HepG2 (cell line): ENCODE results near the gene HMBS. TPM values are rescaled to one million over a fixed set of nuclear protein-coding genes. Genes with fewer than 3 reads are reported as not detected.

Experiments
- ATAC-seq: fragments of 200-7000 bp; cut with Tn5 transposase; 3 replicates; pipeline ENCODE4 v1.9.1; 2020; ENCODE audit warnings: mild to moderate bottlenecking, moderate library complexity
- BruUV-seq: library from RNA; stranded (reverse); fragments of 400-500 nt; replicated peaks from 2 replicates; lab custom pipeline; 2021; lab: Mats Ljungman, UMichigan
- CTCF ChIA-PET: fragments of 300-600 bp; formaldehyde crosslinking; extraction: SDS; loops from one replicate; lab custom pipeline; 2021; ENCODE audit warnings: low total read pairs, inconsistent platforms, low intra/inter-chr PET ratio; lab: Yijun Ruan, JAX
- POLR2A ChIA-PET: fragments of 350-600 bp; sonication (Branson Sonifier 250); formaldehyde crosslinking; loops from one replicate; lab custom pipeline; 2020; ENCODE audit warnings: antibody characterized with exemption, inconsistent platforms; lab: Yijun Ruan, JAX
- DNase-seq: peaks from one replicate; pipeline ENCODE4 v3.0.0-alpha.2; 2015; ENCODE audit warnings: low spot score
- FAIRE-seq: peaks from 3 replicates; lab custom pipeline; 2011; peaks lifted over from hg19 to GRCh38; lab: Jason Lieb, UNC
- H2AFZ ChIP-seq: one replicate; pipeline ENCODE4 v1.6.1; 2011; ENCODE audit warnings: low read length, inconsistent platforms
- H3K27ac ChIP-seq: fragments of 300-600 bp; 3 replicates; pipeline ENCODE4 v1.8.0; 2011; ENCODE audit warnings: mixed run types, mild to moderate bottlenecking, mixed read lengths, low read length, inconsistent platforms; ENCODE audit not compliant: insufficient read depth; ENCODE audit errors: extremely low read length
- H3K27me3 ChIP-seq, 2 experiments: fragments of 200-600 bp in 1 of 2; 2 replicates in 1 of 2; 3 replicates in 1 of 2; pipeline versions ENCODE4 v1.6.0 to v1.8.0; 2011; ENCODE audit warnings: low read length in 2 of 2, mild to moderate bottlenecking in 2 of 2, moderate library complexity in 2 of 2, inconsistent platforms in 1 of 2; ENCODE audit not compliant: insufficient read depth in 2 of 2, control insufficient read depth in 1 of 2
- H3K36me3 ChIP-seq, 2 experiments: fragments of 200-600 bp in 1 of 2; replicated peaks in 1 of 2; 2 replicates in 1 of 2; 3 replicates in 1 of 2; pipeline versions ENCODE4 v1.5.1 to v1.8.0; 2011; ENCODE audit warnings: low read length in 2 of 2, inconsistent platforms in 1 of 2; ENCODE audit not compliant: insufficient read depth in 2 of 2, control insufficient read depth in 1 of 2
- H3K4me1 ChIP-seq: 2 replicates; pipeline ENCODE4 v1.5.1; 2012; ENCODE audit warnings: low read length, inconsistent platforms; ENCODE audit not compliant: insufficient read depth
- H3K4me2 ChIP-seq: 2 replicates; pipeline ENCODE4 v1.6.0; 2011; ENCODE audit warnings: low read depth, low read length, inconsistent platforms
- H3K4me3 ChIP-seq, 3 experiments: fragments of 200-600 bp in 1 of 3; sonication (generic), shearing (Covaris generic) in 1 of 3; replicated peaks in 1 of 3; 2 replicates each; pipeline ENCODE4 v1.5.1; 2011 to 2016; ENCODE audit warnings: low read length in 3 of 3, inconsistent platforms in 2 of 3, low read depth in 2 of 3, mild to moderate bottlenecking in 2 of 3, control low read depth in 1 of 3, mixed read lengths in 1 of 3; ENCODE audit not compliant: insufficient read depth in 1 of 3
- H3K79me2 ChIP-seq: one replicate; pipeline ENCODE4 v1.6.1; 2011; ENCODE audit warnings: low read length, inconsistent platforms; ENCODE audit not compliant: insufficient read depth
- H3K9ac ChIP-seq: 2 replicates; pipeline ENCODE4 v1.6.0; 2011; ENCODE audit warnings: mild to moderate bottlenecking, low read depth, low read length, inconsistent platforms; ENCODE audit not compliant: insufficient read depth
- H3K9me3 ChIP-seq: 2 replicates; pipeline ENCODE4 v1.5.1; 2012; ENCODE audit warnings: mild to moderate bottlenecking, low read length
- H4K20me1 ChIP-seq: 2 replicates; pipeline ENCODE4 v1.6.0; 2011; ENCODE audit warnings: inconsistent platforms, mild to moderate bottlenecking, low read length, moderate library complexity; ENCODE audit not compliant: insufficient read depth
- EZH2 ChIP-seq: conservative IDR thresholded peaks from 2 replicates; pipeline ENCODE4 v1.6.1; 2012; ENCODE audit warnings: mild to moderate bottlenecking, low read depth, low read length, moderate library complexity
- HNRNPL ChIP-seq: fragments of 200-400 bp; formaldehyde crosslinking; IDR thresholded peaks from 2 replicates; pipeline ENCODE4 v1.6.1; 2017; ENCODE audit warnings: mild to moderate bottlenecking, low read depth, low read length
- POGZ ChIP-seq: sonication (generic); formaldehyde crosslinking; IDR thresholded peaks from 2 replicates; pipeline ENCODE4 v1.4.0; 2020; ENCODE audit warnings: mild to moderate bottlenecking, missing genetic modification reagents
- THYN1 ChIP-seq: sonication (generic); formaldehyde crosslinking; IDR thresholded peaks from 2 replicates; pipeline ENCODE4 v1.8.1; 2023; ENCODE audit warnings: low read depth, mild to moderate bottlenecking, moderate library complexity, missing genetic modification reagents, borderline replicate concordance
- XBP1 ChIP-seq: sonication (generic); formaldehyde crosslinking; IDR thresholded peaks from 2 replicates; pipeline ENCODE4 v1.5.0; 2020; ENCODE audit warnings: missing genetic modification reagents
- ZNF510 ChIP-seq: sonication (generic); formaldehyde crosslinking; IDR thresholded peaks from 2 replicates; pipeline ENCODE4 v1.4.0; 2020; ENCODE audit warnings: low read depth, mild to moderate bottlenecking, missing genetic modification reagents
- WGBS: methylation state at CpG from one replicate; pipeline ENCODE4 v1.1.6; 2017; ENCODE audit warnings: low lambda C conversion rate; 5-methylcytosine and 5-hydroxymethylcytosine counted together
- in situ Hi-C: cut with HindIII; loops from 2 replicates; pipeline ENCODE4 v1.10.0; 2017; ENCODE audit warnings: low pct_unique_long_range_greater_than_20kb; ENCODE audit not compliant: extremely low pct_ligation_motif_present
- intact Hi-C: fragments of 100-400 bp; cut with micrococcal nuclease; formaldehyde crosslinking; loops from one replicate; pipeline ENCODE4 v1.10.0; 2022; ENCODE audit not compliant: unreplicated experiment
- polyA plus RNA-seq, 8 experiments: library from polyadenylated mRNA; depleted of rRNA in 3 of 8; stranded (reverse) in 7 of 8; unstranded in 1 of 8; fragments of >200 nt; fragmentation: Illumina TruSeq in 4 of 8; extraction: Trizol in 4 of 8; gene quantifications; 2 replicates each; pipeline versions ENCODE4 v1.2.1 to v1.2.3, GENCODE V29; 2011 to 2016; ENCODE audit warnings: low read depth in 4 of 8, missing spikeins in 1 of 8, mixed read lengths in 1 of 8; ENCODE audit not compliant: insufficient read depth in 1 of 8
- total RNA-seq, 5 experiments: library from RNA; depleted of rRNA; stranded (reverse); fragments of >200 nt; fragmentation: Illumina TruSeq; extraction: Trizol; gene quantifications; 2 replicates each; pipeline ENCODE4 v1.2.3, GENCODE V29; 2016; ENCODE audit warnings: low read depth in 1 of 5
- TF ChIP-seq, protein P1 (sequence below): sonication (generic); formaldehyde crosslinking; conservative IDR thresholded peaks from 2 replicates; pipeline ENCODE4 v1.4.0; 2020; ENCODE audit warnings: missing genetic modification reagents
- TF ChIP-seq, protein P2 (sequence below): sonication (generic); formaldehyde crosslinking; IDR thresholded peaks from 2 replicates; pipeline ENCODE4 v1.4.0; 2020; ENCODE audit warnings: mild to moderate bottlenecking, missing genetic modification reagents
- TF ChIP-seq, protein P3 (sequence below): IDR thresholded peaks from 2 replicates; pipeline ENCODE4 v1.6.1; 2016; ENCODE audit warnings: mild to moderate bottlenecking, missing biosample characterization, missing genetic modification reagents

Gene HMBS
- total and polyA plus RNA-seq, 2 of the 13 experiments (the other 11 are each of a cell fraction or from before 2014, with no cell fraction given): 9.4 to 46.9 TPM

DNA sequence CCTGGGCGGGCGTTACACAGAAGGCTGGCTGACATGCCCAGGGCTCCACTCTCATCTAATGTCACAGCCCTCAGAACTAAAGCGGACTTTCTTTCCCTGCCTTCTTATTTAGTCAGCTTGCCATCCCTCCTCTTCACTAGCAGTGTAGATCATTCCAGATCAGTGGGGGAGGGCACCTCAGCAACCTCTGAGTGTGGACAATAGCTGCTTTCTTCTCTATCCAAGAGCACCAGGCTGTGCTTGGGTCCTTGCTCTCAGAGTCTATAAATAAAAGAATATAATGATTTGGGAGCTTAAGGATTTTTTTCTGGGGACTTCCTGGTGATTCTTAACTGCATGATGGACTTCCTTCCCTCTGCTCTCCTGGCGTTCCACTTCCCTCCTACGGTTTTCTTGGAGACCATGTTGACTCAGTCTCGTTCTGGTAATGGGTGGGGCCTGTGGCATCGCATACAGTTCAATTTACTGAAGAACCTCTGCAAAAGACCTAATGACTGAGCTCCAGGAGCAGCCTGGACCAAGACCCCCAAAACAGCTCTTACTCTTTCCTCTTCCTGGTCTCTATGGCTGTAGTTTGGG is 2.9 kb upstream of the HMBS start:
- TF ChIP-seq, protein P1, sequence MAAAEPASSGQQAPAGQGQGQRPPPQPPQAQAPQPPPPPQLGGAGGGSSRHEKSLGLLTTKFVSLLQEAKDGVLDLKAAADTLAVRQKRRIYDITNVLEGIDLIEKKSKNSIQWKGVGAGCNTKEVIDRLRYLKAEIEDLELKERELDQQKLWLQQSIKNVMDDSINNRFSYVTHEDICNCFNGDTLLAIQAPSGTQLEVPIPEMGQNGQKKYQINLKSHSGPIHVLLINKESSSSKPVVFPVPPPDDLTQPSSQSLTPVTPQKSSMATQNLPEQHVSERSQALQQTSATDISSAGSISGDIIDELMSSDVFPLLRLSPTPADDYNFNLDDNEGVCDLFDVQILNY: no peak
- TF ChIP-seq HNRNPL (no peak), XBP1 (no peak), POGZ (CRISPR knock-in tag) (no peak), ZNF510 (CRISPR knock-in tag) (no peak), THYN1 (CRISPR knock-in tag) (no peak), EZH2 (no peak)
- TF ChIP-seq, protein P2, sequence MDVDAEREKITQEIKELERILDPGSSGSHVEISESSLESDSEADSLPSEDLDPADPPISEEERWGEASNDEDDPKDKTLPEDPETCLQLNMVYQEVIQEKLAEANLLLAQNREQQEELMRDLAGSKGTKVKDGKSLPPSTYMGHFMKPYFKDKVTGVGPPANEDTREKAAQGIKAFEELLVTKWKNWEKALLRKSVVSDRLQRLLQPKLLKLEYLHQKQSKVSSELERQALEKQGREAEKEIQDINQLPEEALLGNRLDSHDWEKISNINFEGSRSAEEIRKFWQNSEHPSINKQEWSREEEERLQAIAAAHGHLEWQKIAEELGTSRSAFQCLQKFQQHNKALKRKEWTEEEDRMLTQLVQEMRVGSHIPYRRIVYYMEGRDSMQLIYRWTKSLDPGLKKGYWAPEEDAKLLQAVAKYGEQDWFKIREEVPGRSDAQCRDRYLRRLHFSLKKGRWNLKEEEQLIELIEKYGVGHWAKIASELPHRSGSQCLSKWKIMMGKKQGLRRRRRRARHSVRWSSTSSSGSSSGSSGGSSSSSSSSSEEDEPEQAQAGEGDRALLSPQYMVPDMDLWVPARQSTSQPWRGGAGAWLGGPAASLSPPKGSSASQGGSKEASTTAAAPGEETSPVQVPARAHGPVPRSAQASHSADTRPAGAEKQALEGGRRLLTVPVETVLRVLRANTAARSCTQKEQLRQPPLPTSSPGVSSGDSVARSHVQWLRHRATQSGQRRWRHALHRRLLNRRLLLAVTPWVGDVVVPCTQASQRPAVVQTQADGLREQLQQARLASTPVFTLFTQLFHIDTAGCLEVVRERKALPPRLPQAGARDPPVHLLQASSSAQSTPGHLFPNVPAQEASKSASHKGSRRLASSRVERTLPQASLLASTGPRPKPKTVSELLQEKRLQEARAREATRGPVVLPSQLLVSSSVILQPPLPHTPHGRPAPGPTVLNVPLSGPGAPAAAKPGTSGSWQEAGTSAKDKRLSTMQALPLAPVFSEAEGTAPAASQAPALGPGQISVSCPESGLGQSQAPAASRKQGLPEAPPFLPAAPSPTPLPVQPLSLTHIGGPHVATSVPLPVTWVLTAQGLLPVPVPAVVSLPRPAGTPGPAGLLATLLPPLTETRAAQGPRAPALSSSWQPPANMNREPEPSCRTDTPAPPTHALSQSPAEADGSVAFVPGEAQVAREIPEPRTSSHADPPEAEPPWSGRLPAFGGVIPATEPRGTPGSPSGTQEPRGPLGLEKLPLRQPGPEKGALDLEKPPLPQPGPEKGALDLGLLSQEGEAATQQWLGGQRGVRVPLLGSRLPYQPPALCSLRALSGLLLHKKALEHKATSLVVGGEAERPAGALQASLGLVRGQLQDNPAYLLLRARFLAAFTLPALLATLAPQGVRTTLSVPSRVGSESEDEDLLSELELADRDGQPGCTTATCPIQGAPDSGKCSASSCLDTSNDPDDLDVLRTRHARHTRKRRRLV (CRISPR knock-in tag): no peak
- TF ChIP-seq, protein P3, sequence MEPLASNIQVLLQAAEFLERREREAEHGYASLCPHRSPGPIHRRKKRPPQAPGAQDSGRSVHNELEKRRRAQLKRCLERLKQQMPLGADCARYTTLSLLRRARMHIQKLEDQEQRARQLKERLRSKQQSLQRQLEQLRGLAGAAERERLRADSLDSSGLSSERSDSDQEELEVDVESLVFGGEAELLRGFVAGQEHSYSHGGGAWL (CRISPR knock-in tag): no peak
- intact Hi-C loops (no loop called here), in situ Hi-C loops (no loop called here)
- Histone ChIP-seq H3K79me2 (peaks cover 12% of the 10 kb centered on the region), H4K20me1 (no peaks in the 10 kb centered on the region), H3K4me1 (peaks cover 17% of the 10 kb centered on the region), H3K4me3 (no peak overlapping the region), H2AFZ (no peak overlapping the region), H3K4me2 (no peak overlapping the region), H3K36me3 (peaks cover 16 to 47% of the 10 kb centered on the region in 2 experiments), H3K9ac (no peak overlapping the region), H3K9me3 (no peaks in the 10 kb centered on the region), H3K27ac (no peak overlapping the region), H3K27me3 (no peaks in the 10 kb centered on the region; a peak in 1 of 5 replicates)
- ChIA-PET POLR2A (interaction anchor here (2.0 kb wide), 1 partner anchor 14 kb away, joined by 4 read pairs; no protein-coding TSS in a partner anchor), CTCF (no interaction called here)
- DNase-seq: no peak
- ATAC-seq: no peak
- no TSS peak for BruUV-seq
- WGBS: 95% methylated on average over 7 of the region's 7 CpGs
- FAIRE-seq: no peak
